Myocyte (in vitro differentiated cells): ENCODE results near the gene RHEBL1. TPM values are rescaled to one million over a fixed set of nuclear protein-coding genes. Genes with fewer than 3 reads are reported as not detected.

Experiments used
- DNase-seq: peaks from one replicate; pipeline ENCODE4 v3.0.0-alpha.2; 2012; ENCODE audit warnings: low read depth
- total RNA-seq: library from RNA; depleted of rRNA; stranded (reverse); fragments of >200 nt; gene quantifications from 2 replicates; pipeline ENCODE4 v1.2.3, GENCODE V29; 2014

RHEBL1 gene
- total RNA-seq, 1 donor from 2014 or later, result 1.2 TPM

- DNase-seq, result no peak
Measured at GRCh38 chr12:49022558-49023178, 47.1 kb downstream of the RHEBL1 start.

- DNase-seq, result no peak
Measured at GRCh38 chr12:49021292-49021915, 48.4 kb downstream of the RHEBL1 start.

GRCh38 chr12:49020441-49020840 is 49.3 kb downstream of the RHEBL1 start:
- no peak for DNase-seq

GRCh38 chr12:49019443-49020324 is 50.1 kb downstream of the RHEBL1 start:
- DNase-seq, result peak; percentile 66

GRCh38 chr12:49019120-49019430 is 50.7 kb downstream of the RHEBL1 start:
- DNase-seq, result no peak

GRCh38 chr12:49018261-49019119 is 51.3 kb downstream of the RHEBL1 start, which contains the start of gene PRKAG1:
Gene PRKAG1, minus strand, starts transcription at chr12:49018776. Its CDS starts 36 bp downstream, at chr12:49018740.
- peak; percentile 98 for DNase-seq

- peak; percentile 88 for DNase-seq
Measured at GRCh38 chr12:49017891-49018260, 51.9 kb downstream of the RHEBL1 start.

GRCh38 chr12:49015196-49015595 is 54.6 kb downstream of the RHEBL1 start:
- no peak for DNase-seq

Other genes with a start within 250 kb of the RHEBL1 start
- 60.4 and 61.2 TPM in 2 replicates for gene DDX23, start 217.8 kb downstream of the RHEBL1 start, total RNA-seq
- not detected in 2 replicates for gene RND1, start 204.1 kb downstream of the RHEBL1 start, total RNA-seq
- 4.3 and 8.0 TPM in 2 replicates for gene FKBP11, start 144.5 kb downstream of the RHEBL1 start, total RNA-seq
- gene ARF3, start 112.5 kb downstream of the RHEBL1 start, total RNA-seq, result 47.6 and 54.1 TPM in 2 replicates
- 0.83 and 1.4 TPM in 2 replicates for gene WNT10B, start 98.2 kb downstream of the RHEBL1 start, total RNA-seq
- not detected in 2 replicates for gene WNT1, start 91.7 kb downstream of the RHEBL1 start, total RNA-seq
- 3.4 and 12.3 TPM in 2 replicates for gene DDN, start 70.6 kb downstream of the RHEBL1 start, total RNA-seq
- 67.0 and 76.0 TPM in 2 replicates for gene PRKAG1, start 51.2 kb downstream of the RHEBL1 start, total RNA-seq
- 26.6 and 32.2 TPM in 2 replicates for gene KMT2D, start 9.2 kb downstream of the RHEBL1 start, total RNA-seq
- gene DHH, start 24.8 kb upstream of the RHEBL1 start, total RNA-seq, result 0.21 and 0.27 TPM in 2 replicates
- gene LMBR1L, start 40.9 kb upstream of the RHEBL1 start, total RNA-seq, result 27.0 and 27.5 TPM in 2 replicates
- gene TUBA1B, start 61.4 kb upstream of the RHEBL1 start, total RNA-seq, result 1,860 and 2,094 TPM in 2 replicates
- gene TUBA1A, start 119.1 kb upstream of the RHEBL1 start, total RNA-seq, result 2,694 and 2,699 TPM in 2 replicates
- 547 and 595 TPM in 2 replicates for gene TUBA1C, start 195.1 kb upstream of the RHEBL1 start, total RNA-seq
- gene PRPH, start 225.2 kb upstream of the RHEBL1 start, total RNA-seq, result 0.05 TPM in 1 of 2 replicates, not detected in the other